ENCODE data around the gene ZPBP2.

ZPBP2 gene

DNA sequence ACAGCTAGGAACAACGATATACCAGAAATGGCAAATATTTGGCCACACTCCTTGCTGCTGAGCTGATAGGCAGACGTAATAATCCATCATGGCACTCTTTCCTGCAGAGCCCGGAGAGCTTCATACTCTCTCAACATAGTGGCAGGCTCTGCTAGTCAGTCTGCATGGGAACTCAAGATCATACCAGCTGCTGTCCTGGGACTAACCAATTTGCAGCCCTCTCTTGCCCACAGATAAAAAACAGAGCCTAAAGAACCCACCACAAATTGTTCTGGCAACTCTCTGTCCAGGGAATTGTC, 36.9 kb downstream of the ZPBP2 start:
- no peak for DNase-seq (ENCODE audit: low spot score)
- H2BK15ac ChIP-seq (ENCODE audit: low read length) = no peak overlapping the region
- H3K27me3 ChIP-seq (ENCODE audit: control insufficient read depth in 3 of 3, insufficient read depth in 3 of 3, low read depth in 1 of 3, low read length in 3 of 3) = no peaks in the 10 kb centered on the region
- H3K4me3 ChIP-seq (ENCODE audit: low read length in 2 of 2) = no peak overlapping the region
- H3K4me2 ChIP-seq (ENCODE audit: insufficient read depth, low read length, poor library complexity, severe bottlenecking) = no peak overlapping the region
- H4K91ac ChIP-seq (ENCODE audit: low read depth, low read length, poor library complexity) = no peak overlapping the region
- no peak overlapping the region for H3K27ac ChIP-seq (replicated peaks; ENCODE audit: low read length)
- no peak overlapping the region for H2AFZ ChIP-seq (ENCODE audit: low read length)
- no CpG with 5 or more reads among the region's 3 CpGs for WGBS, 2 donors (ENCODE audit: extremely low coverage in 2 of 2, insufficient read length in 2 of 2, insufficient replicate concordance in 1 of 2)
- H3K36me3 ChIP-seq (replicated peaks in 1 of 2; ENCODE audit: control insufficient read depth in 2 of 2, insufficient read depth in 2 of 2, low read length in 2 of 2) = peaks cover 0 to 4% of the 10 kb centered on the region in 2 donors
- H2BK120ac ChIP-seq (ENCODE audit: low read depth, low read length) = no peak overlapping the region
- H3K4me1 ChIP-seq (ENCODE audit: control insufficient read depth in 2 of 2, insufficient read depth in 1 of 2, low read depth in 1 of 2, low read length in 2 of 2) = no peaks in the 10 kb centered on the region
- no peak overlapping the region for H4K8ac ChIP-seq (ENCODE audit: low read depth, low read length)
- no peak overlapping the region for H2BK12ac ChIP-seq (ENCODE audit: low read length)
- H3K23ac ChIP-seq (ENCODE audit: low read depth, low read length, poor library complexity) = no peak overlapping the region
- no peak overlapping the region for H3K18ac ChIP-seq (ENCODE audit: low read length)
- H3K9me3 ChIP-seq (replicated peaks in 1 of 2; ENCODE audit: control insufficient read depth in 2 of 2, insufficient read depth in 1 of 2, low read depth in 1 of 2, low read length in 2 of 2) = no peaks in the 10 kb centered on the region
- H2AK5ac ChIP-seq (ENCODE audit: low read depth, low read length) = no peak overlapping the region
- H3K9ac ChIP-seq (ENCODE audit: low read depth, low read length, poor library complexity) = no peak overlapping the region
- no peaks in the 10 kb centered on the region for H3K79me1 ChIP-seq (ENCODE audit: low read depth, low read length)
- no peak overlapping the region for H2BK5ac ChIP-seq (ENCODE audit: low read length)
- H3K4ac ChIP-seq (ENCODE audit: low read length) = no peak overlapping the region
- no peak overlapping the region for H3K14ac ChIP-seq (ENCODE audit: low read length)

- no peak overlapping the region for H3K23ac ChIP-seq (ENCODE audit: low read depth, low read length, poor library complexity)
- H3K9me3 ChIP-seq (replicated peaks in 1 of 2; ENCODE audit: control insufficient read depth in 2 of 2, insufficient read depth in 1 of 2, low read depth in 1 of 2, low read length in 2 of 2) = no peaks in the 10 kb centered on the region
- H3K27ac ChIP-seq (replicated peaks; ENCODE audit: low read length) = no peak overlapping the region
- H2BK5ac ChIP-seq (ENCODE audit: low read length) = no peak overlapping the region
- H3K4me1 ChIP-seq (ENCODE audit: control insufficient read depth in 2 of 2, insufficient read depth in 1 of 2, low read depth in 1 of 2, low read length in 2 of 2) = no peaks in the 10 kb centered on the region
- peaks cover 0 to 12% of the 10 kb centered on the region in 2 donors for H3K36me3 ChIP-seq (replicated peaks in 1 of 2; ENCODE audit: control insufficient read depth in 2 of 2, insufficient read depth in 2 of 2, low read length in 2 of 2)
- H4K91ac ChIP-seq (ENCODE audit: low read depth, low read length, poor library complexity) = no peak overlapping the region
- no peak overlapping the region for H3K4me3 ChIP-seq (ENCODE audit: low read length in 2 of 2)
- WGBS, 2 donors (ENCODE audit: extremely low coverage in 2 of 2, insufficient read length in 2 of 2, insufficient replicate concordance in 1 of 2) = no CpG with 5 or more reads among the region's 6 CpGs
- no peak overlapping the region for H3K18ac ChIP-seq (ENCODE audit: low read length)
- H2AK5ac ChIP-seq (ENCODE audit: low read depth, low read length) = no peak overlapping the region
- H3K4ac ChIP-seq (ENCODE audit: low read length) = no peak overlapping the region
- no peak overlapping the region for H2BK15ac ChIP-seq (ENCODE audit: low read length)
- H4K8ac ChIP-seq (ENCODE audit: low read depth, low read length) = no peak overlapping the region
- no peak overlapping the region for H2AFZ ChIP-seq (ENCODE audit: low read length)
- H3K27me3 ChIP-seq (ENCODE audit: control insufficient read depth in 3 of 3, insufficient read depth in 3 of 3, low read depth in 1 of 3, low read length in 3 of 3) = no peaks in the 10 kb centered on the region
- no peaks in the 10 kb centered on the region for H3K79me1 ChIP-seq (ENCODE audit: low read depth, low read length)
- H2BK120ac ChIP-seq (ENCODE audit: low read depth, low read length) = no peak overlapping the region
- no peak overlapping the region for H3K9ac ChIP-seq (ENCODE audit: low read depth, low read length, poor library complexity)
- H3K4me2 ChIP-seq (ENCODE audit: insufficient read depth, low read length, poor library complexity, severe bottlenecking) = no peak overlapping the region
- no peak overlapping the region for H3K14ac ChIP-seq (ENCODE audit: low read length)
- H2BK12ac ChIP-seq (ENCODE audit: low read length) = no peak overlapping the region
- no peak for DNase-seq (ENCODE audit: low spot score)
Observed at GRCh38 chr17:39908789-39909352, 40.9 kb downstream of the ZPBP2 start.

GRCh38 chr17:39913989-39914388, 46.0 kb downstream of the ZPBP2 start:
- no peak overlapping the region for H4K8ac ChIP-seq (ENCODE audit: low read depth, low read length)
- H3K9ac ChIP-seq (ENCODE audit: low read depth, low read length, poor library complexity) = no peak overlapping the region
- peaks cover 7 to 14% of the 10 kb centered on the region in 2 donors for H3K36me3 ChIP-seq (replicated peaks in 1 of 2; ENCODE audit: control insufficient read depth in 2 of 2, insufficient read depth in 2 of 2, low read length in 2 of 2)
- no peak overlapping the region for H3K4me3 ChIP-seq (ENCODE audit: low read length in 2 of 2)
- no peak overlapping the region for H2BK15ac ChIP-seq (ENCODE audit: low read length)
- no peak overlapping the region for H2BK120ac ChIP-seq (ENCODE audit: low read depth, low read length)
- H2AFZ ChIP-seq (ENCODE audit: low read length) = no peak overlapping the region
- no peak overlapping the region for H3K23ac ChIP-seq (ENCODE audit: low read depth, low read length, poor library complexity)
- WGBS, 2 donors (ENCODE audit: extremely low coverage in 2 of 2, insufficient read length in 2 of 2, insufficient replicate concordance in 1 of 2) = no CpG with 5 or more reads among the region's 3 CpGs
- no peak overlapping the region for H2AK5ac ChIP-seq (ENCODE audit: low read depth, low read length)
- no peak overlapping the region for H2BK5ac ChIP-seq (ENCODE audit: low read length)
- no peaks in the 10 kb centered on the region for H3K4me1 ChIP-seq (ENCODE audit: control insufficient read depth in 2 of 2, insufficient read depth in 1 of 2, low read depth in 1 of 2, low read length in 2 of 2)
- H3K4ac ChIP-seq (ENCODE audit: low read length) = no peak overlapping the region
- no peak overlapping the region for H3K4me2 ChIP-seq (ENCODE audit: insufficient read depth, low read length, poor library complexity, severe bottlenecking)
- no peak overlapping the region for H3K27ac ChIP-seq (replicated peaks; ENCODE audit: low read length)
- no peak for DNase-seq (ENCODE audit: low spot score)
- no peak overlapping the region for H2BK12ac ChIP-seq (ENCODE audit: low read length)
- H3K79me1 ChIP-seq (ENCODE audit: low read depth, low read length) = peaks cover 2% of the 10 kb centered on the region
- no peaks in the 10 kb centered on the region for H3K9me3 ChIP-seq (replicated peaks in 1 of 2; ENCODE audit: control insufficient read depth in 2 of 2, insufficient read depth in 1 of 2, low read depth in 1 of 2, low read length in 2 of 2)
- H3K18ac ChIP-seq (ENCODE audit: low read length) = no peak overlapping the region
- H3K14ac ChIP-seq (ENCODE audit: low read length) = no peak overlapping the region
- no peak overlapping the region for H4K91ac ChIP-seq (ENCODE audit: low read depth, low read length, poor library complexity)
- no peaks in the 10 kb centered on the region for H3K27me3 ChIP-seq (ENCODE audit: control insufficient read depth in 3 of 3, insufficient read depth in 3 of 3, low read depth in 1 of 3, low read length in 3 of 3)

- no peaks in the 10 kb centered on the region for H3K4me1 ChIP-seq (ENCODE audit: control insufficient read depth in 2 of 2, insufficient read depth in 1 of 2, low read depth in 1 of 2, low read length in 2 of 2)
- H3K18ac ChIP-seq (ENCODE audit: low read length) = no peak overlapping the region
- no peak overlapping the region for H2BK12ac ChIP-seq (ENCODE audit: low read length)
- no peak overlapping the region for H2BK120ac ChIP-seq (ENCODE audit: low read depth, low read length)
- no peak overlapping the region for H3K14ac ChIP-seq (ENCODE audit: low read length)
- no peak overlapping the region for H3K9ac ChIP-seq (ENCODE audit: low read depth, low read length, poor library complexity)
- H2AK5ac ChIP-seq (ENCODE audit: low read depth, low read length) = no peak overlapping the region
- H3K27ac ChIP-seq (replicated peaks; ENCODE audit: low read length) = no peak overlapping the region
- no peak overlapping the region for H3K4ac ChIP-seq (ENCODE audit: low read length)
- H3K4me3 ChIP-seq (ENCODE audit: low read length in 2 of 2) = no peak overlapping the region
- no peaks in the 10 kb centered on the region for H3K9me3 ChIP-seq (replicated peaks in 1 of 2; ENCODE audit: control insufficient read depth in 2 of 2, insufficient read depth in 1 of 2, low read depth in 1 of 2, low read length in 2 of 2)
- no peaks in the 10 kb centered on the region for H3K27me3 ChIP-seq (ENCODE audit: control insufficient read depth in 3 of 3, insufficient read depth in 3 of 3, low read depth in 1 of 3, low read length in 3 of 3)
- no peak overlapping the region for H2BK5ac ChIP-seq (ENCODE audit: low read length)
- no peak overlapping the region for H4K91ac ChIP-seq (ENCODE audit: low read depth, low read length, poor library complexity)
- no peak overlapping the region for H3K4me2 ChIP-seq (ENCODE audit: insufficient read depth, low read length, poor library complexity, severe bottlenecking)
- H4K8ac ChIP-seq (ENCODE audit: low read depth, low read length) = no peak overlapping the region
- no peak overlapping the region for H3K23ac ChIP-seq (ENCODE audit: low read depth, low read length, poor library complexity)
- H2BK15ac ChIP-seq (ENCODE audit: low read length) = no peak overlapping the region
- no CpG with 5 or more reads among the region's 4 CpGs for WGBS, 2 donors (ENCODE audit: extremely low coverage in 2 of 2, insufficient read length in 2 of 2, insufficient replicate concordance in 1 of 2)
- peaks cover 2% of the 10 kb centered on the region for H3K79me1 ChIP-seq (ENCODE audit: low read depth, low read length)
- H2AFZ ChIP-seq (ENCODE audit: low read length) = no peak overlapping the region
- peaks cover 15 to 18% of the 10 kb centered on the region in 2 donors for H3K36me3 ChIP-seq (replicated peaks in 1 of 2; ENCODE audit: control insufficient read depth in 2 of 2, insufficient read depth in 2 of 2, low read length in 2 of 2)
- DNase-seq (ENCODE audit: low spot score) = no peak
Observed at GRCh38 chr17:39915559-39915958, 47.6 kb downstream of the ZPBP2 start.

Data from neuronal stem cell (in vitro differentiated cells).